WTC11 (cell line): Measurements from ENCODE around the gene PLEK. TPM values are rescaled to one million over a fixed set of nuclear protein-coding genes. Genes with fewer than 3 reads are reported as not detected.
A peak's percentile ranks its signal among the peaks of the same experiment; 100 is the strongest.

Experiments used
- ATAC-seq: fragments of 200-7000 bp; cut with Tn5 transposase; 2 replicates; pipeline ENCODE4 v1.10.0; 2021; ENCODE audit warnings: mild to moderate bottlenecking, moderate library complexity
- CTCF ChIA-PET: fragments of 300-600 bp; sonication (Branson Sonifier 250); formaldehyde crosslinking; loops from one replicate; lab custom pipeline; 2021; ENCODE audit warnings: antibody characterized with exemption; lab: Charles Lee
- POLR2A ChIA-PET: fragments of 350-600 bp; sonication (Branson Sonifier 250); formaldehyde crosslinking; loops from one replicate; lab custom pipeline; 2021; ENCODE audit warnings: antibody characterized with exemption; lab: Charles Lee
- DNase-seq: peaks from one replicate; pipeline ENCODE4 v3.0.0; 2021; ENCODE audit warnings: low spot score
- H3K27ac Mint-ChIP-seq: 2 replicates; pipeline ENCODE4 v1.8.0; 2021; ENCODE audit warnings: mixed read lengths
- H3K27me3 Mint-ChIP-seq: 2 replicates; pipeline ENCODE4 v1.8.0; 2021; ENCODE audit warnings: low read depth, mild to moderate bottlenecking, moderate library complexity, mixed read lengths
- H3K36me3 Mint-ChIP-seq: 2 replicates; pipeline ENCODE4 v1.8.0; 2021; ENCODE audit warnings: mixed read lengths
- H3K4me1 Mint-ChIP-seq: 2 replicates; pipeline ENCODE4 v1.8.0; 2022; ENCODE audit warnings: mixed read lengths
- H3K4me3 Mint-ChIP-seq: 2 replicates; pipeline ENCODE4 v1.8.0; 2021; ENCODE audit warnings: mild to moderate bottlenecking, moderate library complexity, mixed read lengths
- H3K9me3 Mint-ChIP-seq: 2 replicates; pipeline ENCODE4 v1.8.0; 2021; ENCODE audit warnings: mixed read lengths
- ETV6 ChIP-seq: sonication (generic); formaldehyde crosslinking; IDR thresholded peaks from 2 replicates; pipeline ENCODE4 v1.8.1; 2022; ENCODE audit warnings: mild to moderate bottlenecking, missing genetic modification reagents
- FOXJ3 ChIP-seq: sonication (generic); formaldehyde crosslinking; IDR thresholded peaks from 2 replicates; pipeline ENCODE4 v1.9.0; 2021; ENCODE audit warnings: missing genetic modification reagents, mild to moderate bottlenecking, borderline replicate concordance
- HMGA2 ChIP-seq: fragments of 250-450 bp; sonication (Bioruptor Pico); IDR thresholded peaks from 2 replicates; pipeline ENCODE4 v1.4.0; 2021; ENCODE audit warnings: mild to moderate bottlenecking, moderate library complexity
- HMGXB4 ChIP-seq: sonication (generic); formaldehyde crosslinking; IDR thresholded peaks from 2 replicates; pipeline ENCODE4 v1.8.1; 2023; ENCODE audit warnings: mild to moderate bottlenecking, moderate library complexity, missing genetic modification reagents
- MXD4 ChIP-seq: fragments of 250-450 bp; sonication (Bioruptor Pico); IDR thresholded peaks from 2 replicates; pipeline ENCODE4 v1.8.0; 2021; ENCODE audit warnings: mild to moderate bottlenecking, moderate library complexity, borderline replicate concordance
- NFYB ChIP-seq: sonication (generic); formaldehyde crosslinking; conservative IDR thresholded peaks from 2 replicates; pipeline ENCODE4 v1.8.0; 2022; ENCODE audit warnings: low read depth, missing genetic modification reagents
- RELA ChIP-seq: sonication (generic); formaldehyde crosslinking; IDR thresholded peaks from 2 replicates; pipeline ENCODE4 v1.8.1; 2022; ENCODE audit warnings: missing genetic modification reagents, mild to moderate bottlenecking, borderline replicate concordance
- TP53 ChIP-seq: sonication (generic); formaldehyde crosslinking; IDR thresholded peaks from 2 replicates; pipeline ENCODE4 v1.8.1; 2023; ENCODE audit warnings: mild to moderate bottlenecking, missing genetic modification reagents
- ZMAT4 ChIP-seq: fragments of 250-450 bp; sonication (Bioruptor Pico); IDR thresholded peaks from 2 replicates; pipeline ENCODE4 v1.9.0; 2021; ENCODE audit warnings: mild to moderate bottlenecking
- ZNF219 ChIP-seq: sonication (generic); formaldehyde crosslinking; IDR thresholded peaks from 2 replicates; pipeline ENCODE4 v1.8.0; 2023; ENCODE audit warnings: missing genetic modification reagents, mild to moderate bottlenecking, borderline replicate concordance
- ZNF263 ChIP-seq: sonication (generic); formaldehyde crosslinking; IDR thresholded peaks from 2 replicates; pipeline ENCODE4 v1.8.1; 2022; ENCODE audit warnings: low read depth, mild to moderate bottlenecking, moderate library complexity, missing genetic modification reagents
- ZNF396 ChIP-seq: fragments of 250-450 bp; sonication (Bioruptor Pico); IDR thresholded peaks from 2 replicates; pipeline ENCODE4 v1.8.0; 2021; ENCODE audit warnings: mild to moderate bottlenecking, moderate library complexity, borderline replicate concordance
- total RNA-seq: library from RNA; stranded (reverse); gene quantifications from 3 replicates; pipeline ENCODE4 v1.2.3, GENCODE V29; 2021
- TF ChIP-seq, protein P1 (sequence below): sonication (generic); formaldehyde crosslinking; IDR thresholded peaks from 2 replicates; pipeline ENCODE4 v1.8.1; 2023; ENCODE audit warnings: mild to moderate bottlenecking, missing genetic modification reagents, borderline replicate concordance
- TF ChIP-seq, protein P2 (sequence below): sonication (generic); formaldehyde crosslinking; IDR thresholded peaks from 2 replicates; pipeline ENCODE4 v1.8.0; 2023; ENCODE audit warnings: missing genetic modification reagents
- TF ChIP-seq, protein P3 (sequence below): sonication (generic); formaldehyde crosslinking; IDR thresholded peaks from 2 replicates; pipeline ENCODE4 v1.8.1; 2023; ENCODE audit warnings: mild to moderate bottlenecking, missing genetic modification reagents
- TF ChIP-seq, protein P4 (sequence below): sonication (generic); formaldehyde crosslinking; IDR thresholded peaks from 2 replicates; pipeline ENCODE4 v1.8.0; 2022; ENCODE audit warnings: missing genetic modification reagents

Gene PLEK
- total RNA-seq, 1 experiment from 2014 or later = 0.26 TPM

DNA sequence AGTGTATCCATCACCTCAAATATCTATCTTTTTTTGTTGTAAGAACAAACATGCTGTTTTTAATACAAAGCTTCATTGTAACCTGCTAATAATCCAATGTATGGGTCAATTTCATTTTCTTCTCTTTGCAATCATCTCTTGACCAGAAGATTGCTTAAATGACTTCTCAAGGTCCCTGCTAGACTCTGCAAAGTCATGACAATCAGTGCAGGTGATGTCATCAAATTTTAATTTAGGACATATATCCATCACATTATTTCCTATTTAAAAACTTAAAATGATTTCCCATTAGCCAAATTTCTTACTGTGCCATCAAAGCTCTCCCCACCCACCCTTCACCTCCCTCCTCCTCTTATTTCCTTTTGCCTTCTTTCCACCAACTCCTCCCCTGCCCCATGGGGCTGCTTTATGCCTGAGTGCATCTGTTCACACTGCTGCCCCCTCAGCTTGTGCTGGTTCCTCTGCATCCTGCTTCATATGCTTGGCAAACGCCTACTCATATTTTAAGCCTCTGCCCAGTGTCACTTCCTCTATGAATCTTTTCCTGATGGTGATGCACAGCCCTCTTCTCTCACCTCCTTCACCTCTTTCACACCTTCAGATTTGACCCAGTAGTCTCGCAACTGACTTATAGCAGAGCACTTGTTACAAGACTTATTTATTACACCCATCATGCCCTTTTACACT lies 20.3 kb downstream of the PLEK start (continued):
- TF ChIP-seq, protein P1, sequence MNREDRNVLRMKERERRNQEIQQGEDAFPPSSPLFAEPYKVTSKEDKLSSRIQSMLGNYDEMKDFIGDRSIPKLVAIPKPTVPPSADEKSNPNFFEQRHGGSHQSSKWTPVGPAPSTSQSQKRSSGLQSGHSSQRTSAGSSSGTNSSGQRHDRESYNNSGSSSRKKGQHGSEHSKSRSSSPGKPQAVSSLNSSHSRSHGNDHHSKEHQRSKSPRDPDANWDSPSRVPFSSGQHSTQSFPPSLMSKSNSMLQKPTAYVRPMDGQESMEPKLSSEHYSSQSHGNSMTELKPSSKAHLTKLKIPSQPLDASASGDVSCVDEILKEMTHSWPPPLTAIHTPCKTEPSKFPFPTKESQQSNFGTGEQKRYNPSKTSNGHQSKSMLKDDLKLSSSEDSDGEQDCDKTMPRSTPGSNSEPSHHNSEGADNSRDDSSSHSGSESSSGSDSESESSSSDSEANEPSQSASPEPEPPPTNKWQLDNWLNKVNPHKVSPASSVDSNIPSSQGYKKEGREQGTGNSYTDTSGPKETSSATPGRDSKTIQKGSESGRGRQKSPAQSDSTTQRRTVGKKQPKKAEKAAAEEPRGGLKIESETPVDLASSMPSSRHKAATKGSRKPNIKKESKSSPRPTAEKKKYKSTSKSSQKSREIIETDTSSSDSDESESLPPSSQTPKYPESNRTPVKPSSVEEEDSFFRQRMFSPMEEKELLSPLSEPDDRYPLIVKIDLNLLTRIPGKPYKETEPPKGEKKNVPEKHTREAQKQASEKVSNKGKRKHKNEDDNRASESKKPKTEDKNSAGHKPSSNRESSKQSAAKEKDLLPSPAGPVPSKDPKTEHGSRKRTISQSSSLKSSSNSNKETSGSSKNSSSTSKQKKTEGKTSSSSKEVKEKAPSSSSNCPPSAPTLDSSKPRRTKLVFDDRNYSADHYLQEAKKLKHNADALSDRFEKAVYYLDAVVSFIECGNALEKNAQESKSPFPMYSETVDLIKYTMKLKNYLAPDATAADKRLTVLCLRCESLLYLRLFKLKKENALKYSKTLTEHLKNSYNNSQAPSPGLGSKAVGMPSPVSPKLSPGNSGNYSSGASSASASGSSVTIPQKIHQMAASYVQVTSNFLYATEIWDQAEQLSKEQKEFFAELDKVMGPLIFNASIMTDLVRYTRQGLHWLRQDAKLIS (CRISPR knock-in tag) = no peak
- TF ChIP-seq ZNF396 (CRISPR knock-in tag) (no peak), ETV6 (CRISPR knock-in tag) (no peak), TP53 (no peak), ZMAT4 (CRISPR knock-in tag) (no peak), ZNF219 (CRISPR knock-in tag) (no peak)

DNA sequence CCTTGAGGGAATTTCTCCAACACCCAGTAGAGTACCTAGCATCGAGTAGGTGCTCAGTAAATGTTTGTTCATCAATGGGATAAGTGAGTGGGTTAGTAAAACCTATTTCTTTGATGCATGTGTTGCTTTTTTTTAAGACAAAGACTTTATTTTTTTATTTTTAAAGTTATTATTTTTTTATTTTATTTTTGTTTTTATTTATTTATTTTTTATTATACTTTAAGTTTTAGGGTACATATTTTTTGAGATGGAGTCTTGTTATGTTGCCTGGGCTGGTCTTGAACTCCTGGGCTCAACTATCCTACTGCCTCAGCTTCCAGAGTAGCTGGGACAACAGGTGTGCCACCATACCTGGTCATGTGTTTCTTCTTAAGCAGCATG lies 20.8 kb downstream of the PLEK start:
- no peaks in the 10 kb centered on the region for H3K36me3 Mint-ChIP-seq
- no peak overlapping the region for H3K27ac Mint-ChIP-seq
- peaks cover 12% of the 10 kb centered on the region for H3K27me3 Mint-ChIP-seq
- TF ChIP-seq FOXJ3 (CRISPR knock-in tag) (no peak), HMGA2 (CRISPR knock-in tag) (peak; percentile 93)
- TF ChIP-seq, all 79 proteins: peak for 1
- no peaks in the 10 kb centered on the region for H3K9me3 Mint-ChIP-seq
- no peak for DNase-seq
- H3K4me3 Mint-ChIP-seq = no peak overlapping the region
- CTCF ChIA-PET = interaction anchor here (0.6 kb wide), 1 partner anchor 30 kb away, joined by 3 read pairs; no protein-coding TSS in a partner anchor
- H3K4me1 Mint-ChIP-seq = peaks cover 3% of the 10 kb centered on the region; the same call in 1 of the 2 replicates
- POLR2A ChIA-PET = no interaction called here
- ATAC-seq = no peak

GRCh38 chr2:68386365-68386764 lies 21.3 kb downstream of the PLEK start:
- peaks cover 12% of the 10 kb centered on the region for H3K27me3 Mint-ChIP-seq
- H3K9me3 Mint-ChIP-seq = no peaks in the 10 kb centered on the region
- no peaks in the 10 kb centered on the region for H3K36me3 Mint-ChIP-seq
- no peak overlapping the region for H3K4me3 Mint-ChIP-seq
- no peak for DNase-seq
- ATAC-seq = no peak
- CTCF ChIA-PET = no interaction called here
- H3K27ac Mint-ChIP-seq = no peak overlapping the region
- POLR2A ChIA-PET = no interaction called here
- peaks cover 3% of the 10 kb centered on the region; the same call in 1 of the 2 replicates for H3K4me1 Mint-ChIP-seq
- TF ChIP-seq NFYB (CRISPR knock-in tag) = no peak
- TF ChIP-seq HMGXB4 (CRISPR knock-in tag) = no peak
- TF ChIP-seq RELA (CRISPR knock-in tag) = no peak
- no peak for TF ChIP-seq ZNF263 (CRISPR knock-in tag)
- no peak for TF ChIP-seq MXD4 (CRISPR knock-in tag)
- TF ChIP-seq, protein P2, sequence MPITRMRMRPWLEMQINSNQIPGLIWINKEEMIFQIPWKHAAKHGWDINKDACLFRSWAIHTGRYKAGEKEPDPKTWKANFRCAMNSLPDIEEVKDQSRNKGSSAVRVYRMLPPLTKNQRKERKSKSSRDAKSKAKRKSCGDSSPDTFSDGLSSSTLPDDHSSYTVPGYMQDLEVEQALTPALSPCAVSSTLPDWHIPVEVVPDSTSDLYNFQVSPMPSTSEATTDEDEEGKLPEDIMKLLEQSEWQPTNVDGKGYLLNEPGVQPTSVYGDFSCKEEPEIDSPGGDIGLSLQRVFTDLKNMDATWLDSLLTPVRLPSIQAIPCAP (CRISPR knock-in tag) = no peak
- TF ChIP-seq, protein P3, sequence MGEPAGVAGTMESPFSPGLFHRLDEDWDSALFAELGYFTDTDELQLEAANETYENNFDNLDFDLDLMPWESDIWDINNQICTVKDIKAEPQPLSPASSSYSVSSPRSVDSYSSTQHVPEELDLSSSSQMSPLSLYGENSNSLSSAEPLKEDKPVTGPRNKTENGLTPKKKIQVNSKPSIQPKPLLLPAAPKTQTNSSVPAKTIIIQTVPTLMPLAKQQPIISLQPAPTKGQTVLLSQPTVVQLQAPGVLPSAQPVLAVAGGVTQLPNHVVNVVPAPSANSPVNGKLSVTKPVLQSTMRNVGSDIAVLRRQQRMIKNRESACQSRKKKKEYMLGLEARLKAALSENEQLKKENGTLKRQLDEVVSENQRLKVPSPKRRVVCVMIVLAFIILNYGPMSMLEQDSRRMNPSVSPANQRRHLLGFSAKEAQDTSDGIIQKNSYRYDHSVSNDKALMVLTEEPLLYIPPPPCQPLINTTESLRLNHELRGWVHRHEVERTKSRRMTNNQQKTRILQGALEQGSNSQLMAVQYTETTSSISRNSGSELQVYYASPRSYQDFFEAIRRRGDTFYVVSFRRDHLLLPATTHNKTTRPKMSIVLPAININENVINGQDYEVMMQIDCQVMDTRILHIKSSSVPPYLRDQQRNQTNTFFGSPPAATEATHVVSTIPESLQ = no peak
- TF ChIP-seq, protein P4, sequence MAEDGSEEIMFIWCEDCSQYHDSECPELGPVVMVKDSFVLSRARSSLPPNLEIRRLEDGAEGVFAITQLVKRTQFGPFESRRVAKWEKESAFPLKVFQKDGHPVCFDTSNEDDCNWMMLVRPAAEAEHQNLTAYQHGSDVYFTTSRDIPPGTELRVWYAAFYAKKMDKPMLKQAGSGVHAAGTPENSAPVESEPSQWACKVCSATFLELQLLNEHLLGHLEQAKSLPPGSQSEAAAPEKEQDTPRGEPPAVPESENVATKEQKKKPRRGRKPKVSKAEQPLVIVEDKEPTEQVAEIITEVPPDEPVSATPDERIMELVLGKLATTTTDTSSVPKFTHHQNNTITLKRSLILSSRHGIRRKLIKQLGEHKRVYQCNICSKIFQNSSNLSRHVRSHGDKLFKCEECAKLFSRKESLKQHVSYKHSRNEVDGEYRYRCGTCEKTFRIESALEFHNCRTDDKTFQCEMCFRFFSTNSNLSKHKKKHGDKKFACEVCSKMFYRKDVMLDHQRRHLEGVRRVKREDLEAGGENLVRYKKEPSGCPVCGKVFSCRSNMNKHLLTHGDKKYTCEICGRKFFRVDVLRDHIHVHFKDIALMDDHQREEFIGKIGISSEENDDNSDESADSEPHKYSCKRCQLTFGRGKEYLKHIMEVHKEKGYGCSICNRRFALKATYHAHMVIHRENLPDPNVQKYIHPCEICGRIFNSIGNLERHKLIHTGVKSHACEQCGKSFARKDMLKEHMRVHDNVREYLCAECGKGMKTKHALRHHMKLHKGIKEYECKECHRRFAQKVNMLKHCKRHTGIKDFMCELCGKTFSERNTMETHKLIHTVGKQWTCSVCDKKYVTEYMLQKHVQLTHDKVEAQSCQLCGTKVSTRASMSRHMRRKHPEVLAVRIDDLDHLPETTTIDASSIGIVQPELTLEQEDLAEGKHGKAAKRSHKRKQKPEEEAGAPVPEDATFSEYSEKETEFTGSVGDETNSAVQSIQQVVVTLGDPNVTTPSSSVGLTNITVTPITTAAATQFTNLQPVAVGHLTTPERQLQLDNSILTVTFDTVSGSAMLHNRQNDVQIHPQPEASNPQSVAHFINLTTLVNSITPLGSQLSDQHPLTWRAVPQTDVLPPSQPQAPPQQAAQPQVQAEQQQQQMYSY = no peak
